GM21423 (cell line): ENCODE results near the gene ENPP5.

Source experiments
- ATAC-seq: cut with Tn5 transposase; IDR thresholded peaks from one replicate; pipeline ENCODE4 v1.9.1; 2021; ENCODE audit warnings: mild to moderate bottlenecking, moderate library complexity; ENCODE audit not compliant: unreplicated experiment

The ENPP5 gene

GRCh38 chr6:46113370-46113769 is 57.4 kb downstream of the ENPP5 start:
- no peak for ATAC-seq
